Stomach (tissue), 9 donors: ENCODE results near the gene SMIM43. TPM values are rescaled to one million over a fixed set of nuclear protein-coding genes. Genes with fewer than 3 reads are reported as not detected.

Experiments
- DNase-seq, 2 donors: peaks; one replicate each; pipeline versions ENCODE4 v3.0.0 to v3.0.0-alpha.2; 2013 to 2019
- H3K27ac ChIP-seq, 5 donors: fragments of 200-600 bp in 4 of 5; sonication (generic) in 4 of 5; one replicate each; pipeline ENCODE4 v1.5.1; 2013 to 2019; ENCODE audit warnings: mild to moderate bottlenecking in 1 of 5, moderate library complexity in 1 of 5
- H3K27me3 ChIP-seq, 3 donors: fragments of 200-600 bp; sonication (generic); one replicate each; pipeline ENCODE4 v1.5.1; 2017 to 2019; ENCODE audit warnings: mixed run types in 1 of 3
- H3K36me3 ChIP-seq, 4 donors: fragments of 200-600 bp; sonication (generic); 1 replicate in 3 of 4; 2 replicates in 1 of 4; pipeline ENCODE4 v1.5.1; 2016 to 2019
- H3K4me1 ChIP-seq, 4 donors: fragments of 200-600 bp; sonication (generic); one replicate each; pipeline ENCODE4 v1.5.1; 2016 to 2019
- H3K4me3 ChIP-seq, 4 donors: fragments of 200-600 bp; sonication (generic) in 3 of 4; one replicate each; pipeline ENCODE4 v1.5.1; 2016 to 2019; ENCODE audit warnings: mild to moderate bottlenecking in 1 of 4
- H3K9me3 ChIP-seq, 4 donors: fragments of 200-600 bp; sonication (generic); one replicate each; pipeline ENCODE4 v1.5.1; 2016 to 2019
- EP300 ChIP-seq: sonication (generic); formaldehyde crosslinking; IDR thresholded peaks from one replicate; pipeline ENCODE4 v1.6.1; 2017; ENCODE audit warnings: antibody characterized with exemption
- POLR2A ChIP-seq, 4 donors: fragments of 450-650 bp; IDR thresholded peaks; one replicate each; pipeline ENCODE4 v1.6.1; 2016; ENCODE audit warnings: antibody characterized with exemption in 4 of 4, control low read depth in 2 of 4, mild to moderate bottlenecking in 1 of 4, moderate library complexity in 1 of 4
- POLR2AphosphoS5 ChIP-seq, 3 donors: sonication (generic); formaldehyde crosslinking; IDR thresholded peaks; one replicate each; pipeline ENCODE4 v1.6.1; 2016; ENCODE audit warnings: antibody characterized with exemption in 3 of 3
- WGBS, 5 donors: extraction: QIAGEN DNeasy Blood & Tissue Kit in 3 of 5; methylation state at CpG; one replicate each; pipeline versions ENCODE4 v1.1.5 to v1.1.7; 2013 to 2018; 5-methylcytosine and 5-hydroxymethylcytosine counted together
- intact Hi-C: fragments of 100-400 bp; cut with DNase I; formaldehyde crosslinking; loops from one replicate; pipeline ENCODE4 v1.15.1; 2023; ENCODE audit warnings: low total_unique reads
- polyA plus RNA-seq, 3 donors: library from polyadenylated mRNA; stranded (reverse); fragments of 200-250 nt; gene quantifications; one replicate each; pipeline ENCODE4 v1.2.3, GENCODE V29; 2013
- total RNA-seq, 5 donors: library from RNA; depleted of rRNA; stranded (reverse); fragments of >200 nt; gene quantifications; one replicate each; pipeline versions ENCODE4 v1.1.0 to v1.2.3, GENCODE V29; 2014 to 2016
- TF ChIP-seq, protein P1 (sequence below), 7 experiments: fragments of 450-650 bp in 4 of 7; fragments of 200-600 bp in 3 of 7; sonication (generic) in 3 of 7; IDR thresholded peaks; one replicate each; pipeline ENCODE4 v1.5.1; 2016 to 2019; ENCODE audit warnings: antibody characterized with exemption in 7 of 7, control low read depth in 2 of 7, mild to moderate bottlenecking in 1 of 7
- donor health status: healthy with polysubstance abuse.
- donor health status: Bipolar disorder and iron deficiency.
- donor health status: healthy.

The SMIM43 gene
- total and polyA plus RNA-seq, 8 donors = 0.10 to 0.31 (median 0.18) TPM; not detected in 5

DNA sequence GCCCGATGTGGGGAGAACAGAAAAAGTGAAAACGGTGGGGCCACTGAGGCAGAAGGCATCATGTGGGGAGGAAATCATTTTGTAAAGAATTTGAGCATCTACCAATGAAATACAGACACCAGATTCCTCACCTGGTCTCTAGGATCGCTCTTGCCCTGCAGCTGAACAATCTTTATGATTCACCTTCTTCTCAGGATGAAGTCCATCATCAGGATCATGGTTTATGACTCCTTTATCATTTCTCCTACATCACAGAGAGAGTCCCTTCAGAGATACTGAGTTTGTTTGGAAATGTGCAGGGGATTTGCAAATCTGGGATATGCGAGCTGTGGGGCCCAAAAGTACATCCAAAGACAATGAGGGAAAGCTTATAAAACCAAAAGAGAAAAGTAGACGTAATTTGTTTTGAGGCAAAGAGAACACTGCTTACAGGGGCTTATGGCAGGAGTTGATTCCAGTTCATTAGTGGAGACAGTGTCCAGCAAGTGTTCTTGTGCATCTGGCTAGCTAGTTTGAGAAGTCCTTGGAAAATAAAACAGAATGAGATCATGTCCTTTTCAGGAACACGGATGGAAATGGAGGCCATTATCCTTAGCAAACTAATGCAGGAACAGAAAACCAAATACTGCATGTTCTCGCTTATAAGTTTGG is 52.8 kb downstream of the SMIM43 start:
- no peaks in the 10 kb centered on the region for H3K9me3 ChIP-seq
- no peaks in the 10 kb centered on the region for H3K27me3 ChIP-seq
- intact Hi-C loops = no loop called here
- H3K4me1 ChIP-seq = peaks cover 0 to 10% (median 7%) of the 10 kb centered on the region in 4 donors
- 55 to 67% (median 63%) methylated on average over 7 of the region's 7 CpGs for WGBS, 5 donors
- H3K27ac ChIP-seq = peak overlapping the region; percentile 58 to 81 (median 75)
- TF ChIP-seq POLR2A (IDR thresholded peaks at IDR 0.05) (no peak), EP300 (no peak), POLR2AphosphoS5 (IDR thresholded peaks at IDR 0.05) (no peak)
- TF ChIP-seq, protein P1, sequence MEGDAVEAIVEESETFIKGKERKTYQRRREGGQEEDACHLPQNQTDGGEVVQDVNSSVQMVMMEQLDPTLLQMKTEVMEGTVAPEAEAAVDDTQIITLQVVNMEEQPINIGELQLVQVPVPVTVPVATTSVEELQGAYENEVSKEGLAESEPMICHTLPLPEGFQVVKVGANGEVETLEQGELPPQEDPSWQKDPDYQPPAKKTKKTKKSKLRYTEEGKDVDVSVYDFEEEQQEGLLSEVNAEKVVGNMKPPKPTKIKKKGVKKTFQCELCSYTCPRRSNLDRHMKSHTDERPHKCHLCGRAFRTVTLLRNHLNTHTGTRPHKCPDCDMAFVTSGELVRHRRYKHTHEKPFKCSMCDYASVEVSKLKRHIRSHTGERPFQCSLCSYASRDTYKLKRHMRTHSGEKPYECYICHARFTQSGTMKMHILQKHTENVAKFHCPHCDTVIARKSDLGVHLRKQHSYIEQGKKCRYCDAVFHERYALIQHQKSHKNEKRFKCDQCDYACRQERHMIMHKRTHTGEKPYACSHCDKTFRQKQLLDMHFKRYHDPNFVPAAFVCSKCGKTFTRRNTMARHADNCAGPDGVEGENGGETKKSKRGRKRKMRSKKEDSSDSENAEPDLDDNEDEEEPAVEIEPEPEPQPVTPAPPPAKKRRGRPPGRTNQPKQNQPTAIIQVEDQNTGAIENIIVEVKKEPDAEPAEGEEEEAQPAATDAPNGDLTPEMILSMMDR (IDR thresholded peaks at IDR 0.05) = no peak
- peak overlapping the region; percentile 1 to 28 (median 14) for H3K4me3 ChIP-seq
- H3K36me3 ChIP-seq = no peaks in the 10 kb centered on the region
- DNase-seq = no peak

DNA sequence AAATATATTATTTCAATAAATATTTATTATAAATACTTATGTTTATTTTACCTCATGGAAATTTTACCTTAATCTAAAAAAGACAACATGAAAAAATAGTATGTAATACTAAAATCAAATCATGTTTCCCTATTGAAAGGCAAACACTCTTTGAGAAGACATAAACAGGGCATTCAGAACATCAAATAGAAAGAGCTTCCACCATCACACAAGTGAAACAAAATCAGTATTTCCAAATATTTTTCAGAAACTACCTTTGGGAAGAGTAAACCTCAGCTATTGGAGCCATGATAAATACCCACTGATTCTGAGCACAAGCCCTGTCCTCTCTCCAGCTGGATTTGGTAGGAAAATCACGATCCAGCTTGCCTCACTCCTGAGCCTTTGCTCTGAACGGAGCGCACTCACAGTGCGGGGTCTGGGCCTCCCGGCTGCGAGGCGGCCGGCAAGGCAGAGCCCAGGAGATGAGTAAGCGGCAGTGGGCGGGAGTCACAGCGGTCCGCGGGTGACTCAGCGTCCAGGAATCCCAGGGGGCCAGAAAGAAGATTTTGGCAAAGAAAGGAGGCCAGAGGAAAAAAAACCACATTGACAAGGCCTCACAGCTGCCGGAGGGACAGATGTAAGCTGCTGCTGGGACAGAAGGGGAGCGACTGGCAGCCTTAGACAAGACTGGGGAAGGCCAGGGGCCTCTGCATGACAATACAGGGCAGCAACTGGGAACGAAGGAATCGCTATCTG is 53.5 kb downstream of the SMIM43 start:
- peaks cover 0 to 10% (median 7%) of the 10 kb centered on the region in 4 donors for H3K4me1 ChIP-seq
- no peaks in the 10 kb centered on the region for H3K9me3 ChIP-seq
- peak overlapping the region; percentile 1 to 28 (median 14) for H3K4me3 ChIP-seq
- intact Hi-C loops = no loop called here
- no peaks in the 10 kb centered on the region for H3K36me3 ChIP-seq
- TF ChIP-seq POLR2A (IDR thresholded peaks at IDR 0.05) (no peak), POLR2AphosphoS5 (IDR thresholded peaks at IDR 0.05) (peak; percentile 14 to 82 (median 69))
- H3K27ac ChIP-seq = peak overlapping the region; percentile 58 to 81 (median 75)
- H3K27me3 ChIP-seq = no peaks in the 10 kb centered on the region
- WGBS, 5 donors = 6 to 12% (median 11%) methylated on average over 18 of the region's 18 CpGs
- DNase-seq = peak; percentile 57 to 91

DNA sequence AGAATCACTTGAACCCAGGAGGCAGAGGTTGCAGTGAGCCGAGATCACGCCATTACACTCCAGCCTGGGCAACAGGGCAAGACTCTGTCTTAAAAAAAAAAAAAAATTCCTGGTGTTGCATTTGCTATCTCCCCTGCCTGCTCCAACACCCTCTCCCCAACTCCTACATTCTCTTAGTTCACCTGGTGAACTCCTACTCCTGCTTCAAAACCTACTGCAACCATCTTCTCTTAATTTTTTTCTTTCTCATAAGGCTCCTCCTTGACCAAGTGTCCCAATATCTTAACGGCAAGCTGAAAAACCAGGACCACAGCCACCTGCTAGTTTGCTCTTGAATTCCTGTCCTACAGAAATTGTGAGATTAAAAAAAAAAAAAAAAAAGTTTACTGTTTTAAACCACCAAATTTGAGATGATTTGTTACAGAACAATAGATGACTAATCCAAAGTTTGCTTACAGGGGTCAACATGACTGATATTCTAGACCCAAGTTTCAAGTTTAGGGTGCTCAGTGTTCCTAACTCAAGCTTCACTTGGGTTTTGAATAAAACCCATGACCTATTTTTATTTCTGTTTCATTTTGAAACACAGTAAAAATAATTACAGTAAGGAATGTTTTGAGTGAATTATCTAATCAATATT is 55.1 kb downstream of the SMIM43 start:
- Histone ChIP-seq H3K36me3 (no peaks in the 10 kb centered on the region), H3K27me3 (no peaks in the 10 kb centered on the region), H3K27ac (no peak overlapping the region), H3K4me1 (peaks cover 0 to 10% (median 7%) of the 10 kb centered on the region in 4 donors), H3K9me3 (no peaks in the 10 kb centered on the region), H3K4me3 (no peak overlapping the region)
- WGBS, 5 donors = 79 to 94% (median 94%) methylated on average over 3 of the region's 3 CpGs
- intact Hi-C loops = no loop called here
- no peak for DNase-seq
- TF ChIP-seq POLR2AphosphoS5 (IDR thresholded peaks at IDR 0.05) (no peak), EP300 (no peak), POLR2A (IDR thresholded peaks at IDR 0.05) (no peak)
- TF ChIP-seq, protein P1 (IDR thresholded peaks at IDR 0.05) = no peak

Other genes starting within 250 kb of the SMIM43 start
- 100 to 1,000 TPM in 3 of 5 donors, 10 to 100 TPM in 2; 77.9 to 368 (median 102) TPM for gene ANXA5, start 68.2 kb downstream of the SMIM43 start, total RNA-seq
- gene ANXA5, start 68.2 kb downstream of the SMIM43 start, polyA plus RNA-seq = 100 to 1,000 TPM; 169 to 357 (median 224) TPM
- gene EXOSC9, start 36.2 kb upstream of the SMIM43 start, total RNA-seq = 100 to 1,000 TPM in 1 of 5 donors, 10 to 100 TPM in 4; 10.4 to 162 (median 34.5) TPM
- gene EXOSC9, start 36.2 kb upstream of the SMIM43 start, polyA plus RNA-seq = 10 to 100 TPM; 16.4 to 22.0 (median 18.6) TPM
- gene CCNA2, start 58.7 kb upstream of the SMIM43 start, total RNA-seq = 10 to 100 TPM in 2 of 5 donors, 1 to 10 TPM in 2, not detected in 1; 3.6 to 14.2 (median 10.1) TPM
- gene CCNA2, start 58.7 kb upstream of the SMIM43 start, polyA plus RNA-seq = 1 to 10 TPM; 2.0 to 8.8 (median 4.8) TPM
- gene BBS7, start 105.3 kb upstream of the SMIM43 start, total RNA-seq = 10 to 100 TPM; 10.3 to 22.2 (median 19.3) TPM
- gene BBS7, start 105.3 kb upstream of the SMIM43 start, polyA plus RNA-seq = 1 to 10 TPM; 6.7 to 8.7 (median 7.8) TPM
- 1 to 10 TPM in 1 of 5 donors, under 1 TPM in 1, not detected in 3; 0.72 to 3.7 TPM for gene TRPC3, start 186.9 kb upstream of the SMIM43 start, total RNA-seq
- under 1 TPM in 2 of 3 donors, not detected in 1; 0.31 to 0.68 TPM for gene TRPC3, start 186.9 kb upstream of the SMIM43 start, polyA plus RNA-seq